22Rv1 (cell line): ENCODE measurements around the gene GDA.

Experiments
- CTCF ChIP-seq: fragments of 450-650 bp; IDR thresholded peaks from 2 replicates; pipeline ENCODE4 v1.5.1; 2017; ENCODE audit warnings: mild to moderate bottlenecking
- ZFX ChIP-seq: fragments of 450-650 bp; IDR thresholded peaks from 2 replicates; pipeline ENCODE4 v1.6.1; 2017; ENCODE audit warnings: antibody characterized with exemption, borderline replicate concordance

- no peak for TF ChIP-seq CTCF
- no peak for TF ChIP-seq ZFX
Measured at GRCh38 chr9:72130321-72130720, 18.9 kb upstream of the GDA start.
